Measurements from ENCODE around the gene MON1A.

DNA sequence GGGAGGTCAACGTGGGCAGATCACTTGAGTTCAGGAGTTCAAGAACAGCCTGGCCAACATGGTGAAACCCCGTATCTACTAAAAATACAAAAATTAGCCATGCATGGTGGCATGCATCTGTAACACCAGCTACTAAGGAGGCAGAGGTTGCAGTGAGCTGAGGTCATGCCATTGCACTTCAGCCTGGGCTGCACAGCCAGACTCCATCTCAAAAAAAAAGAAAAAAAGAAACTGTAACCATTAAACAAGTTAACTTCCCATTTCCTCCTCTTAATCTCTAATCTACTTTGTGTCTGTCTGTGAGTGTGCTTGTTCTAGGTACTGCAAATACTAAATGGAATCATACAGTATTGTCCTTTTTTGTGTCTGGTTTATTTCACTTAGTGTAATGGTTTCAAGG is 13.0 kb upstream of the MON1A start:
- TF ChIP-seq CTCF (IDR thresholded peaks at IDR 0.05; ENCODE audit: insufficient read depth, low read depth, low read length) = no peak
- TF ChIP-seq EZH2 (IDR thresholded peaks at IDR 0.05; ENCODE audit: insufficient read depth, low read length) = no peak
